Sigmoid colon (tissue), 4 donors: ENCODE data around the gene C10orf53.

ENCODE experiments used
- CTCF ChIP-seq, 4 experiments: fragments of 450-650 bp in 3 of 4; fragments of 200-600 bp in 1 of 4; IDR thresholded peaks; one replicate each; pipeline ENCODE4 v1.5.1; 2016 to 2019; ENCODE audit warnings: antibody characterized with exemption in 4 of 4, mild to moderate bottlenecking in 3 of 4, moderate library complexity in 2 of 4
- EP300 ChIP-seq, 4 donors: sonication (generic); formaldehyde crosslinking; IDR thresholded peaks; one replicate each; pipeline ENCODE4 v1.6.1; 2017; ENCODE audit warnings: antibody characterized with exemption in 4 of 4
- POLR2A ChIP-seq, 2 donors: fragments of 450-650 bp; IDR thresholded peaks; one replicate each; pipeline ENCODE4 v1.6.1; 2016; ENCODE audit warnings: antibody characterized with exemption in 2 of 2, mild to moderate bottlenecking in 2 of 2, moderate library complexity in 2 of 2
- POLR2AphosphoS5 ChIP-seq, 4 donors: sonication (generic); formaldehyde crosslinking; IDR thresholded peaks; one replicate each; pipeline ENCODE4 v1.6.1; 2017; ENCODE audit warnings: antibody characterized with exemption in 4 of 4

DNA sequence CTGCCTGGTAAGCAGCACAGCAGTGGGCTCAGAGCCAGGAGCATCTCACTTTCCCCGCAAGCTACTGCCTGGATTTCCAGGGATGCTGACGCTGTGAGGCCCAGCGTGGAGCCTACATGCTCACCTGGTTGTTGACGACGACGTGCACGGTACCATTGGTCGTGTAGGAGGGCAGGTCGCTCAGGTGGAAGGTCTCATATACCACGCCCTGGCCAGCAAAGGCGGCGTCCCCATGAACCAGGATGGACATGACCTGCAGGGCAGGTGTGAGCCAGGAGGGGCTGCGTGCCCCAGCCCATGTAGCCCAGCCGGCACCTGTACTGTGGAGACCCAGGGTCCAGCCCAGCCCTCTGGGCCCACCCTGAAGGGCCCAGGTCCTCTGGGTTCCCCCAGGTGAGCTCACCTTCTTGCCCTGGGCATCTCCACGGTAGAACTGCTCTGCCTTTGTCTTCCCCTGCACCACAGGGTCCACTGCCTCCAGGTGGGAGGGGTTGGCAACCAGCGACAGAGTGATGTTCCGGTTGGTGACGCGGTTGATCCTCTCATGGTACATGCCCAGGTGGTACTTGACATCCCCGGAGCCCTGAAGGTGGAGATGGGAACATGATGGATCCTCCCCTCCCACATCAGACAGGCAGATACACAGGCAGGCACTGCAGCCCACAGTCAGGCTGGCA is 67.3 kb downstream of the C10orf53 start:
- TF ChIP-seq CTCF (IDR thresholded peaks at IDR 0.05): no peak
- TF ChIP-seq POLR2A (IDR thresholded peaks at IDR 0.05): no peak
- TF ChIP-seq EP300 (IDR thresholded peaks at IDR 0.05): no peak
- no peak for TF ChIP-seq POLR2AphosphoS5 (IDR thresholded peaks at IDR 0.05)
